Left ventricle myocardium inferior (tissue), 1 donor: ENCODE data around the gene KCNC3. TPM values are rescaled to one million over a fixed set of nuclear protein-coding genes. Genes with fewer than 3 reads are reported as not detected.

Source experiments
- DNase-seq: peaks from one replicate; pipeline ENCODE4 v3.0.0-alpha.2; 2020
- H3K27ac ChIP-seq: fragments of 200-600 bp; replicated peaks from 2 replicates; pipeline ENCODE4 v1.8.0; 2021
- H3K27me3 ChIP-seq: fragments of 200-600 bp; 2 replicates; pipeline ENCODE4 v1.8.0; 2021; ENCODE audit warnings: low read depth
- H3K36me3 ChIP-seq: fragments of 200-600 bp; 2 replicates; pipeline ENCODE4 v1.8.0; 2021
- H3K4me1 ChIP-seq: fragments of 200-600 bp; 2 replicates; pipeline ENCODE4 v1.8.0; 2021
- H3K4me3 ChIP-seq: fragments of 200-600 bp; 2 replicates; pipeline ENCODE4 v1.8.0; 2021; ENCODE audit warnings: mild to moderate bottlenecking, moderate library complexity
- H3K9me3 ChIP-seq: fragments of 200-600 bp; replicated peaks from 2 replicates; pipeline ENCODE4 v1.8.0; 2021
- CTCF ChIP-seq: fragments of 200-600 bp; IDR thresholded peaks from 2 replicates; pipeline ENCODE4 v1.8.0; 2021; ENCODE audit warnings: antibody characterized with exemption, mild to moderate bottlenecking, borderline replicate concordance
- intact Hi-C: fragments of 100-400 bp; cut with micrococcal nuclease; formaldehyde crosslinking; loops from one replicate; pipeline ENCODE4 v1.11.0; 2022
- total RNA-seq: library from RNA; stranded (reverse); fragmentation: NEBNext Ultra II Directional; extraction: Animal tissue kit (Norgen Biotek cat#: 25700); gene quantifications from one replicate; pipeline ENCODE4 v1.2.1, GENCODE V29; 2021
- donor health status: DM: no; HTN: yes; CAD: no; lungs with severe emphysema.

Gene KCNC3
- total RNA-seq, 1 donor from 2014 or later = 2.6 TPM

GRCh38 chr19:50326101-50326664 is 3.0 kb downstream of the KCNC3 start:
- H3K4me1 ChIP-seq = peaks cover 43% of the 10 kb centered on the region
- peaks cover 55% of the 10 kb centered on the region for H3K27me3 ChIP-seq
- no peak for DNase-seq
- no peaks in the 10 kb centered on the region for H3K9me3 ChIP-seq
- H3K36me3 ChIP-seq = no peaks in the 10 kb centered on the region
- intact Hi-C loops = no loop called here
- H3K27ac ChIP-seq = no peak overlapping the region
- TF ChIP-seq CTCF = no peak
- peak overlapping the region; percentile 41 for H3K4me3 ChIP-seq

DNA sequence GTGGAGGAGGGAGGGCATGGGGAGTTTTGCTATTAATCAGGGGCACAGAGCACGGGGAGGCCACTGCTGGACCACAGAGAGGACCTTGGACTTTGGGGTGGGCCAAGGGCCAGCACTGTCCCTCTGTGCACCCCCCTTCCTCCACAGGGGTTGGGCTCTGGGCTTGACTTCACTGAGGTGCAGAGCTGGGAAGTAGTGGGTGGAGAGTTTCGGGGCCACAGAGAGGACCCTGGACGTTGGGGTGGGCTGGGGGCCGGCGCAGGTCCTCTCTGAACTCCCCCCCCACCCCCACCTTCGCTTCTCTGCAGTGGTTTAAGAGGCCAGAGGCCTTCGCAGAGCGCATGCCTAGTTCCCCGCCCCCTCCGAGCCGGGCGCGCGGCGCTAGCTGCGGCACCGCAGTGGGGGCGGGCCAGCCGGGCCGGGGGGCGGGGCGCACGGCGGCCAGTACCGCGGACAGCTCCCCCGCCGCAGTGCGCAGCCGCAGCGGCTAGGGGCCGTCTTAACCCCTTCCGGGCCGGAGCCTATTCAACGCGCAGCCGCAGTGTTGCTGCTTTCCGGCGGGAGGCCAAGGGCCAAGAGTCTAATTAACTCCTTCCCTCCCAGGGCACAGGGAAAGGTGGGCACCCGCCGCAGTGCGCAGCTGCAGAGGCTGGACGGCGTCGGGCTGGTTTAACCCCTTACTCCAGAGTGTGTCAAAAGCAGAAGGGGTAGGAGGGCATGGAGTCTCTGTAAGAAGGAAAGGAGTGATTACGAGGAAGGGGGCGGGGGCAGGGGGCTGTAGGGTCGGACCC is 3.7 kb downstream of the KCNC3 start:
- Histone ChIP-seq H3K36me3 (no peaks in the 10 kb centered on the region), H3K27ac (no peak overlapping the region), H3K27me3 (peaks cover 49% of the 10 kb centered on the region), H3K9me3 (no peaks in the 10 kb centered on the region), H3K4me3 (peak overlapping the region; percentile 41), H3K4me1 (peaks cover 36% of the 10 kb centered on the region)
- DNase-seq = peak; percentile 62
- intact Hi-C loops = no loop called here
- TF ChIP-seq CTCF = no peak

GRCh38 chr19:50324331-50324730 is 4.8 kb downstream of the KCNC3 start:
- Histone ChIP-seq H3K9me3 (no peaks in the 10 kb centered on the region), H3K27ac (no peak overlapping the region), H3K36me3 (no peaks in the 10 kb centered on the region), H3K4me1 (peaks cover 25% of the 10 kb centered on the region), H3K27me3 (peaks cover 41% of the 10 kb centered on the region), H3K4me3 (no peak overlapping the region)
- TF ChIP-seq CTCF = no peak
- no peak for DNase-seq
- intact Hi-C loops = no loop called here

GRCh38 chr19:50323782-50324133 is 5.4 kb downstream of the KCNC3 start:
- no peak for DNase-seq
- no peak overlapping the region for H3K4me3 ChIP-seq
- intact Hi-C loops = no loop called here
- no peaks in the 10 kb centered on the region for H3K36me3 ChIP-seq
- no peak overlapping the region for H3K27ac ChIP-seq
- H3K4me1 ChIP-seq = peaks cover 25% of the 10 kb centered on the region
- TF ChIP-seq CTCF = no peak
- peaks cover 42% of the 10 kb centered on the region for H3K27me3 ChIP-seq
- no peaks in the 10 kb centered on the region for H3K9me3 ChIP-seq

DNA sequence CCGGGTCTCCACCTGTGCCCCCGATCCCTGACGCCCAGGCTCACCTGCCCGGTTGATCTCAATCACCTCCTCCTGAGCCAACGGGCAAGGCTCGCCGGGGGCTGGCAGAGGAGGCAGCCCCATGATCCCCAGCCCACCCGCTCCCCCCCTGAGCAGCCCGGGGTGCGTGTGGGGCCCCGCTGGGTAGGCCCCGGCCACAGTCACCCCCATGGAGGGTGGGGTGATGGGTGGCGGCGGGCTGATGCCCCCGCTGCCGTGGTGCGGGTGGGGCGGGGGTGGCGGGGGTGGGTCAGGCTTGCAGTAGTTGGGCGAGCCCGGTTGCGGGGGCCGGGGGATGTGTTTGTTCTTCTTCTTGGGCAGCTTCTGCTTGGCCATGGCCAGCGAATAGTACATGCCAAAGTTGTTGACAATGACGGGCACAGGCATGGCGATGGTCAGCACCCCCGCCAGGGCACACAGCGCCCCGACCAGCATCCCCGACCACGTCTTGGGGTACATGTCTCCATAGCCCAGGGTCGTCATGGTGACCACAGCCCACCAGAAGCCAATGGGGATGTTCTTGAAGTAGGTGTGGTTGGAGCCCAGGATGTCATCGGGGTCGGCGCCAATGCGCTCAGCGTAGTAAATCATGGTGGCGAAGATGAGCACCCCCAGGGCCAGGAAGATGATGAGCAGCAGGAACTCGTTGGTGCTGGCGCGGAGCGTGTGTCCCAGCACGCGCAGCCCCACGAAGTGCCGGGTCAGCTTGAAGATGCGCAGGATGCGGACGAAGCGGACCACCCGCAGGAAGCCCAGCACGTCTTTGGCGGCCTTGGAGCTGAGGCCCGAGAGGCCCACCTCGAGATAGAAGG is 6.0 kb downstream of the KCNC3 start:
- Histone ChIP-seq H3K36me3 (no peaks in the 10 kb centered on the region), H3K9me3 (no peaks in the 10 kb centered on the region), H3K27me3 (peaks cover 45% of the 10 kb centered on the region), H3K4me1 (peaks cover 22% of the 10 kb centered on the region), H3K27ac (no peak overlapping the region), H3K4me3 (no peak overlapping the region)
- TF ChIP-seq CTCF = no peak
- intact Hi-C loops = no loop called here
- no peak for DNase-seq
